ENCODE data around the gene SHPK. TPM values are rescaled to one million over a fixed set of nuclear protein-coding genes. Genes with fewer than 3 reads are reported as not detected.

Gene SHPK
- polyA plus RNA-seq, 2 of the 4 experiments (the other 2 are of a cell fraction) = 10.7 to 11.2 TPM

GRCh38 chr17:3630781-3631180 lies 5.3 kb downstream of the SHPK start:
- peaks cover 7% of the 10 kb centered on the region; the same call in 2 of the 3 replicates for H3K4me1 ChIP-seq
- no peak overlapping the region for H3K27ac ChIP-seq
- FAIRE-seq (no peak), ATAC-seq (no peak), DNase-seq (ENCODE audit: low read depth in 1 of 2, low spot score in 1 of 2) (no peak)
- ChIA-PET POLR2A (no interaction called here), CTCF (interaction anchor here (1.0 to 4.4 kb wide), 3 partner anchors 9 to 21 kb away, joined by 4 to 20 read pairs (median 6); partner anchors contain the start of gene TRPV1)
- WGBS (ENCODE audit: missing lambda C conversion rate) = 94% methylated on average over 10 of the region's 10 CpGs
- no peak overlapping the region for H3K4me2 ChIP-seq
- H3K9me3 ChIP-seq = no peaks in the 10 kb centered on the region
- TF ChIP-seq CHD2 (IDR thresholded peaks at IDR 0.05; ENCODE audit: low read length, partially characterized antibody) (no peak), POLR2A (IDR thresholded peaks at IDR 0.05; ENCODE audit: low read length) (no peak), CTCF (IDR thresholded peaks at IDR 0.05) (no peak), CBX8 (IDR thresholded peaks at IDR 0.05) (no peak), CEBPB (IDR thresholded peaks at IDR 0.05) (no peak), KDM5A (IDR thresholded peaks at IDR 0.05) (no peak), SMC3 (IDR thresholded peaks at IDR 0.05) (no peak), HOXB5 (CRISPR knock-in tag; IDR thresholded peaks at IDR 0.05) (no peak), GATA3 (IDR thresholded peaks at IDR 0.05; ENCODE audit: borderline replicate concordance) (no peak), ATOH8 (CRISPR knock-in tag; IDR thresholded peaks at IDR 0.05; ENCODE audit: low read depth) (no peak), ZC3H11A (IDR thresholded peaks at IDR 0.05) (no peak), CBX2 (IDR thresholded peaks at IDR 0.05; ENCODE audit: borderline replicate concordance, low read depth) (no peak), ZSCAN20 (CRISPR knock-in tag; IDR thresholded peaks at IDR 0.05) (no peak), ELK1 (IDR thresholded peaks at IDR 0.05; ENCODE audit: low read depth, low read length) (no peak), MAFK (IDR thresholded peaks at IDR 0.05; ENCODE audit: partially characterized antibody) (no peak), ZFP36 (IDR thresholded peaks at IDR 0.05; ENCODE audit: borderline replicate concordance, partially characterized antibody) (no peak), MAX (IDR thresholded peaks at IDR 0.05) (no peak), RCOR1 (IDR thresholded peaks at IDR 0.05; ENCODE audit: low read depth, low read length) (no peak)
- H3K4me3 ChIP-seq = no peak overlapping the region

- Histone ChIP-seq H3K4me1 (no peaks in the 10 kb centered on the region), H3K27ac (no peak overlapping the region), H3K9me3 (no peaks in the 10 kb centered on the region), H3K4me2 (no peak overlapping the region), H3K4me3 (no peak overlapping the region)
- ATAC-seq = no peak
- 93% methylated on average over 11 of the region's 11 CpGs for WGBS (ENCODE audit: missing lambda C conversion rate)
- FAIRE-seq = no peak
- ChIA-PET POLR2A (no interaction called here), CTCF (interaction anchor here (1.9 to 2.4 kb wide), 4 partner anchors 10 to 579 kb away, joined by 5 to 11 read pairs (median 7); no protein-coding TSS in a partner anchor)
- TF ChIP-seq CHD2 (IDR thresholded peaks at IDR 0.05; ENCODE audit: low read length, partially characterized antibody) = no peak
- no peak for TF ChIP-seq RARB (CRISPR knock-in tag; IDR thresholded peaks at IDR 0.05)
- TF ChIP-seq CBX2 (IDR thresholded peaks at IDR 0.05; ENCODE audit: borderline replicate concordance, low read depth) = no peak
- no peak for TF ChIP-seq EHF (CRISPR knock-in tag; IDR thresholded peaks at IDR 0.05)
- DNase-seq (ENCODE audit: low read depth in 1 of 2, low spot score in 1 of 2) = no peak
Measured at GRCh38 chr17:3627769-3628167, 8.3 kb downstream of the SHPK start.

All from A549 (cell line).